SK-N-SH treated with all-trans-retinoic acid at 6 μM for 48 hours (cell line): ENCODE results near the gene XDH.

Experiments
- BACH2 ChIP-seq: fragments of 250-450 bp; sonication (Bioruptor Pico); IDR thresholded peaks from 2 replicates; pipeline ENCODE4 v1.9.0; 2021; ENCODE audit warnings: mild to moderate bottlenecking, borderline replicate concordance
- CSDC2 ChIP-seq: fragments of 250-450 bp; sonication (Bioruptor Pico); IDR thresholded peaks from 2 replicates; pipeline ENCODE4 v1.5.0; 2020; ENCODE audit warnings: mild to moderate bottlenecking, moderate library complexity
- ESRRG ChIP-seq: fragments of 250-450 bp; sonication (Bioruptor Pico); IDR thresholded peaks from 2 replicates; pipeline ENCODE4 v1.6.1; 2021; ENCODE audit warnings: mild to moderate bottlenecking
- GLIS3 ChIP-seq: fragments of 250-450 bp; sonication (Bioruptor Pico); IDR thresholded peaks from 2 replicates; pipeline ENCODE4 v1.5.0; 2020; ENCODE audit warnings: mild to moderate bottlenecking, moderate library complexity
- PPARA ChIP-seq: fragments of 250-450 bp; sonication (Bioruptor Pico); IDR thresholded peaks from 2 replicates; pipeline ENCODE4 v1.5.0; 2020; ENCODE audit warnings: mild to moderate bottlenecking, borderline replicate concordance
- RARB ChIP-seq: fragments of 250-450 bp; sonication (Bioruptor Pico); IDR thresholded peaks from 2 replicates; pipeline ENCODE4 v1.8.0; 2021; ENCODE audit warnings: mild to moderate bottlenecking, moderate library complexity
- TCF4 ChIP-seq: fragments of 250-450 bp; sonication (Bioruptor Pico); IDR thresholded peaks from 2 replicates; pipeline ENCODE4 v1.8.0; 2021; ENCODE audit warnings: mild to moderate bottlenecking, moderate library complexity, borderline replicate concordance
- TOX ChIP-seq: fragments of 250-450 bp; sonication (Bioruptor Pico); IDR thresholded peaks from 2 replicates; pipeline ENCODE4 v1.8.0; 2021; ENCODE audit warnings: mild to moderate bottlenecking, moderate library complexity, borderline replicate concordance
- ZFP3 ChIP-seq: fragments of 250-450 bp; sonication (Bioruptor Pico); IDR thresholded peaks from 2 replicates; pipeline ENCODE4 v1.5.0; 2020; ENCODE audit warnings: mild to moderate bottlenecking, moderate library complexity
- ZNF70 ChIP-seq: fragments of 450-650 bp; formaldehyde crosslinking; IDR thresholded peaks from 2 replicates; pipeline ENCODE4 v1.5.0; 2020; ENCODE audit warnings: mild to moderate bottlenecking, moderate library complexity
- TF ChIP-seq, protein P1 (sequence below): fragments of 250-450 bp; sonication (Bioruptor Pico); IDR thresholded peaks from 2 replicates; pipeline ENCODE4 v1.8.0; 2021; ENCODE audit warnings: low read depth, mild to moderate bottlenecking, moderate library complexity, borderline replicate concordance
- TF ChIP-seq, protein P2 (sequence below): fragments of 250-450 bp; sonication (Bioruptor Pico); IDR thresholded peaks from 2 replicates; pipeline ENCODE4 v1.8.0; 2020; ENCODE audit warnings: mild to moderate bottlenecking, moderate library complexity, borderline replicate concordance
- TF ChIP-seq, protein P3 (sequence below): fragments of 250-450 bp; sonication (Bioruptor Pico); IDR thresholded peaks from 2 replicates; pipeline ENCODE4 v1.5.1; 2021; ENCODE audit warnings: mild to moderate bottlenecking, moderate library complexity

DNA sequence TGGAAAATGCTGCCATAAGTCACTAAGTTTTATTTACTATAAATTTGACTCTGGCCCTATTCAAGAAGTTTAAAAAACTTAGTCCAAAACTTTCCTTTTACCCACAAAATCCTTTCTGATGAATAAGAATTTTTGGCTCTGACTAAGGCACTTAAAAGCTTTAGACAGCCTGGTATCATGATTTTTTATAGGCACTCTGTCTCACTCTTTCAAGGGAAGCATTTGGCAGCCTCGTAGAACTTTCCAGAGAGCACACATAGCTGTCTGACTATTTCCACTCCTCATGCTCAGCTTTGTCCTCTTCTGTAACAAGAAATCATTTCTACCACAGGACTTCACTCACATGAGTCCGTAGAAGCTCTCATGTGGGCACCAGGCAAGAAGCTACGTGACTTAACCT is 32.3 kb upstream of the XDH start:
- TF ChIP-seq PPARA (CRISPR knock-in tag) (no peak), TCF4 (CRISPR knock-in tag) (no peak), GLIS3 (CRISPR knock-in tag) (no peak), ESRRG (CRISPR knock-in tag) (no peak), BACH2 (no peak), ZFP3 (CRISPR knock-in tag) (no peak), RARB (CRISPR knock-in tag) (no peak), ZNF70 (CRISPR knock-in tag) (no peak), TOX (no peak), CSDC2 (CRISPR knock-in tag) (no peak)
- TF ChIP-seq, protein P1, sequence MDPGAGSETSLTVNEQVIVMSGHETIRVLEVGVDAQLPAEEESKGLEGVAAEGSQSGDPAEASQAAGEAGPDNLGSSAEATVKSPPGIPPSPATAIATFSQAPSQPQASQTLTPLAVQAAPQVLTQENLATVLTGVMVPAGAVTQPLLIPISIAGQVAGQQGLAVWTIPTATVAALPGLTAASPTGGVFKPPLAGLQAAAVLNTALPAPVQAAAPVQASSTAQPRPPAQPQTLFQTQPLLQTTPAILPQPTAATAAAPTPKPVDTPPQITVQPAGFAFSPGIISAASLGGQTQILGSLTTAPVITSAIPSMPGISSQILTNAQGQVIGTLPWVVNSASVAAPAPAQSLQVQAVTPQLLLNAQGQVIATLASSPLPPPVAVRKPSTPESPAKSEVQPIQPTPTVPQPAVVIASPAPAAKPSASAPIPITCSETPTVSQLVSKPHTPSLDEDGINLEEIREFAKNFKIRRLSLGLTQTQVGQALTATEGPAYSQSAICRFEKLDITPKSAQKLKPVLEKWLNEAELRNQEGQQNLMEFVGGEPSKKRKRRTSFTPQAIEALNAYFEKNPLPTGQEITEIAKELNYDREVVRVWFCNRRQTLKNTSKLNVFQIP: no peak
- TF ChIP-seq, protein P2, sequence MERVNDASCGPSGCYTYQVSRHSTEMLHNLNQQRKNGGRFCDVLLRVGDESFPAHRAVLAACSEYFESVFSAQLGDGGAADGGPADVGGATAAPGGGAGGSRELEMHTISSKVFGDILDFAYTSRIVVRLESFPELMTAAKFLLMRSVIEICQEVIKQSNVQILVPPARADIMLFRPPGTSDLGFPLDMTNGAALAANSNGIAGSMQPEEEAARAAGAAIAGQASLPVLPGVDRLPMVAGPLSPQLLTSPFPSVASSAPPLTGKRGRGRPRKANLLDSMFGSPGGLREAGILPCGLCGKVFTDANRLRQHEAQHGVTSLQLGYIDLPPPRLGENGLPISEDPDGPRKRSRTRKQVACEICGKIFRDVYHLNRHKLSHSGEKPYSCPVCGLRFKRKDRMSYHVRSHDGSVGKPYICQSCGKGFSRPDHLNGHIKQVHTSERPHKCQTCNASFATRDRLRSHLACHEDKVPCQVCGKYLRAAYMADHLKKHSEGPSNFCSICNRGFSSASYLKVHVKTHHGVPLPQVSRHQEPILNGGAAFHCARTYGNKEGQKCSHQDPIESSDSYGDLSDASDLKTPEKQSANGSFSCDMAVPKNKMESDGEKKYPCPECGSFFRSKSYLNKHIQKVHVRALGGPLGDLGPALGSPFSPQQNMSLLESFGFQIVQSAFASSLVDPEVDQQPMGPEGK (CRISPR knock-in tag): no peak
- TF ChIP-seq, protein P3, sequence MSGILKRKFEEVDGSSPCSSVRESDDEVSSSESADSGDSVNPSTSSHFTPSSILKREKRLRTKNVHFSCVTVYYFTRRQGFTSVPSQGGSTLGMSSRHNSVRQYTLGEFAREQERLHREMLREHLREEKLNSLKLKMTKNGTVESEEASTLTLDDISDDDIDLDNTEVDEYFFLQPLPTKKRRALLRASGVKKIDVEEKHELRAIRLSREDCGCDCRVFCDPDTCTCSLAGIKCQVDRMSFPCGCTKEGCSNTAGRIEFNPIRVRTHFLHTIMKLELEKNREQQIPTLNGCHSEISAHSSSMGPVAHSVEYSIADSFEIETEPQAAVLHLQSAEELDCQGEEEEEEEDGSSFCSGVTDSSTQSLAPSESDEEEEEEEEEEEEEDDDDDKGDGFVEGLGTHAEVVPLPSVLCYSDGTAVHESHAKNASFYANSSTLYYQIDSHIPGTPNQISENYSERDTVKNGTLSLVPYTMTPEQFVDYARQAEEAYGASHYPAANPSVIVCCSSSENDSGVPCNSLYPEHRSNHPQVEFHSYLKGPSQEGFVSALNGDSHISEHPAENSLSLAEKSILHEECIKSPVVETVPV: no peak
